ENCODE data around the gene ARL6IP6. TPM values are rescaled to one million over a fixed set of nuclear protein-coding genes. Genes with fewer than 3 reads are reported as not detected.

The ARL6IP6 gene
- polyA plus RNA-seq (ENCODE audit: insufficient read length in 4 of 4): 10 to 100 TPM; 52.7 to 76.0 (median 57.4) TPM

DNA sequence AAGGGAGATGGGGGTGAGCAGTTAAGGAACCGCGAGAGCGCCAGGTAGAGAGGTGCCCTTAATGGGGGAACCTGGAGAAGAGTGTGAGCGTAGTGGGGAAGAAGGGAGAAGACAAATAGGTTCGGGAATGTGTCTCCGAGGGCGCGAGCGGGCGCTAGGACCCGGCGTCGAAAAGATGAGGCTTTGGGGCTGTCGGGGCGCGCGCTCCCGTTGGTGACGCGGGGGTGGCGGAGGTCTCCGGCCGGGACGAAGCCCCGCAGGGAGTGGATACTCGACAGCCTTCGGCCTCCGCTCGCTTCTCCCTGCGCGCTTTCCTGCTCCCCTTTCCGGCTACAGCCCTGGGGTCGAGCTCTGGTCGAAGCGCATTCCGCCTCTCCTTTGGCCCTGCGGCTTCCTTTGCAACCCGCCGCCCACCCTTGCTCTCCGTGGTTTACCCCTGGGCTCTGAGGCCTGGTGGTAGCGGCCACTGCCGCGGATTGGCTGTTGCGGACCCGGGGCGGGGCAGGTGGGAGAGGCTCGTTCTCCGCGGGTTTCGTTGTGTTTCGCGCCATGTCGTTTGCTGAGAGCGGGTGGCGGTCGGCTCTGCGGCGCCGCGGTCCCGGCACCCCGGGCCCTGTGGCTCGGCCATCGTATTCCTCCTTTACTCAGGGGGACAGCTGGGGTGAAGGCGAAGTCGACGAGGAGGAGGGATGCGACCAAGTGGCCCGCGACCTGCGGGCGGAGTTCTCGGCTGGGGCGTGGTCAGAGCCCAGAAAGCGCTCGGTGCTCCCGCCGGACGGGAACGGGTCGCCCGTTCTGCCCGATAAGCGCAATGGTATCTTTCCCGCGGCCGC, at the start of gene ARL6IP6:
ARL6IP6 (plus strand) TSS at position 545 of the 833 bp plus-strand sequence; CDS start at position 550, 5 bp downstream.
- peak; percentile 85 to 92 (median 86) for DNase-seq (ENCODE audit: low read depth in 4 of 4, low spot score in 3 of 4)

DNA sequence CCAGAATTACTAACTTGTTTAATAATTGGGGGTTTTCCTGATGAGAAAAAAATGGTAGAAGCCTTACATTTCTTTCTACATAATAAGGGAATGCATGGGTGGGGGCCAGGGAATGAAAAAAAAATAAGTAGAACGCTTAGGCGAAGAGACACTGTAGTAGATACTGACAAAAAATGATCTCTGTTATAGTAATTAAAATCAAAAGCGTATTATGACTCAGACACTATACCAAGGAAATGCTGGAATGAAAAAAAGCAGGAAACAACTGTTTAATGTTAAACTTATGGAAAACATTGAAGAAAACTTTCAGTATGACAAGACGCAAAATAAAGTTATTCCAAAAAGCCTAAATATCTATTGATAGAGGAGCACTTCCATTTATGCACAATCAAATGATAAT, 44.1 kb upstream of the ARL6IP6 start:
- no peak for DNase-seq (ENCODE audit: low read depth in 4 of 4, low spot score in 3 of 4)

DNA sequence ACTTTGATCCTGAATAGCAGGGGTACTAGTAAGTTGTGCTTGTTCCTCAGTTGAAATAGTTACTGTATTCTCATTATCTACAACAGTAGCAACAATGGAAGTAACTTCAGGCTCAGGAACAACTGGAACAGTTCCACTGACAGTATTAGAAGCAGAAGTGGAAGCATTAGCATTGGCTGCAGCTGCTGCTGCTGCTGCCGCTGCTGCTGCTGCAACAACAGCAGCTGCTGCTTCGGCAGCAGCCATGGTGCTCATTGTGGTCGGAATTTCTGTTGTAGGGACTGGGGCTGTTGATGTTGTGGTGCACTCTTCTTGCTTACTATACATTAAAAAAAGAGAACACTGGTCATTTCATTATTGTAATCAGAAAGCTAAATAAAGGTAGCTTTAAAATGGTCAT, 42.0 kb upstream of the ARL6IP6 start:
- DNase-seq (ENCODE audit: low read depth in 4 of 4, low spot score in 3 of 4): no peak

DNA sequence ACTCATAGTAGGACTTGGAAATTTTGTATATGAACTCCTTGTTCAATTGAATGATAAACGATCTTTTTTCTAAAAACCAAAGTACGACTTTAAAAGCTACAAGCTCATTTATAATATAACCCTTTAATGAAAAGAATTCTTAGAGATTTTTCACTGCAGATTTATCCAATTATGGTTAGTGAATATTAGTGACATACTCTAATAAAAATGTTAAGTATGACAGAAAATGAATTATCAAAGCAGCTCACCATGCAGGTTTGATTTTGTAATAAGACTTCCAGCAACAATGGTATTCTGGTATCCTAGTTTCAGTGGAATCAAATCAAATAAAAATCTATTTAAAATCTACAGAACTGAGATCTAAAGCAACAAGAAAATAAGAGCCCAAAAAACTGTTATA, 39.6 kb upstream of the ARL6IP6 start:
- DNase-seq (ENCODE audit: low read depth in 4 of 4, low spot score in 3 of 4): no peak

DNA sequence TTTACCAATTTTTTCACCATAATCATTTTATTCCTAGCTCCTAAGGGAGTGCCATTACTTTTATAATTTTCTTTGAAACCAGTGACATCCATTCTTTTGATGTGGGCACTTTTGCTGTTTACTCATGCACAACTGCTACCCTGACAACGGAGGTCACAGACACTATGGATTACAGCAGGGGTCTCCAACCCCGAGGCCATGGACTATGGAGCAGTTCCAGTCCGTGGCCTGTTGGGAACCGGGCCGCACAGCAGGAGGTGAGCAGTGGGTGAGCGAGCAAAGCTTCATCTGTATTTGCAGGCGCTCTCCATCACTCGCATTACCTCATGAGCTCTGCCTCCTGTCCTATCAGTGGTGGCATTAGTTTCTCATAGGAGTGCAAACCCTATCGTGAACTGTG, 35.8 kb upstream of the ARL6IP6 start:
- DNase-seq (ENCODE audit: low read depth in 4 of 4, low spot score in 3 of 4): no peak

DNA sequence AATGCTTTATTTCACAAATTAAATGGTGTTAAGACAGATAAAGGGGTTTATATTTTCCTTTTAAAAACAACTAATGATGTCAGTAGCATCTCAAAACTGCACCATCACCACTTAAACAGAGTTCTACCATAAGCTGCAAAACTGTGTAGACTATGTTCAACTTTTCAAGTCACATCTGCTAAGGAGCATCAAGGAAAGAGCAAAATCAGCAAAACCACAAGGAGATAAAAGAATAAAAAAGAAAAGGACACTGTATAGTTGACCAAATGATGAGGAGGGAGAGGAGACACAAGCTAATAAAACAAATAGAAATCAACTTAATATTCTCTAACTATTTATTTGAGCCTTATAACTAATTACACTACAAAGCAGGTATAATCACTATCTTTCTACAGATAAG, 35.0 kb upstream of the ARL6IP6 start:
- no peak for DNase-seq (ENCODE audit: low read depth in 4 of 4, low spot score in 3 of 4)

DNA sequence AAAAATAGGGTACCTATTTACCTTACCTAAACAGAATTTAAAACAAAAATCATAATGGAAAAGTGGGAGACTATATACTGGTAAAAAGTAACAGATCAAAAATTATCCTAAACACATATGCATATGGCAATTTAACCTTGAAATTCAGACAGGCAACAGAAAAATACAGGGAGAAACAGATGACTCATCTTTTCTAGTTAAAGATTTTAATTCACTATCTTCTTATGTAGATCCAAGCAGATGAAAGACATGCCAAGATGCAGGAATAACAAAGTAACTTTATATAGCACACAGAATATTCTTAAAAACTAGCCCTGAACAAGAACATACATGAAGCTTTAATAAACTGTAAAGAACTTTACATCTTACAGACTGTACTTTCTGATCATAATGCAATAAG, 32.1 kb upstream of the ARL6IP6 start:
- no peak for DNase-seq (ENCODE audit: low read depth in 4 of 4, low spot score in 3 of 4)

DNA sequence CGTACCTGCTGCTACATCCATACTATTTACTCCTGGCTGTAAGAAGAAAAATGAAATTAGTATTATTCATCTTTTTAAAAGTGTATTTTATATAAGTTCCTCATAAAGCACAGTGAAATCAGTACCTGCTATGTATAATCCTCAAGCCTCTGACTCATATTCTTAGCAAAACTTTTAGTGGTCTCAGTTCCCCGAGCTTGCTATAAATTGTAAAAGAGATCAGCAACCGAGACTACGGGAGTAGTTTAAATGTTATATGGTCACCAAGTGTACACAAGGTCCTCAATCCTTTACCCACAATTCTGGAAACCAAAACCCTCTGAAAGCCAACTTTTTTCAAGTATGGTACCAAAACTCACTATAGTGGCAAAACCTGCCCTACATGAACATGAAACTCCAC, 25.4 kb upstream of the ARL6IP6 start:
- no peak for DNase-seq (ENCODE audit: low read depth in 4 of 4, low spot score in 3 of 4)

DNA sequence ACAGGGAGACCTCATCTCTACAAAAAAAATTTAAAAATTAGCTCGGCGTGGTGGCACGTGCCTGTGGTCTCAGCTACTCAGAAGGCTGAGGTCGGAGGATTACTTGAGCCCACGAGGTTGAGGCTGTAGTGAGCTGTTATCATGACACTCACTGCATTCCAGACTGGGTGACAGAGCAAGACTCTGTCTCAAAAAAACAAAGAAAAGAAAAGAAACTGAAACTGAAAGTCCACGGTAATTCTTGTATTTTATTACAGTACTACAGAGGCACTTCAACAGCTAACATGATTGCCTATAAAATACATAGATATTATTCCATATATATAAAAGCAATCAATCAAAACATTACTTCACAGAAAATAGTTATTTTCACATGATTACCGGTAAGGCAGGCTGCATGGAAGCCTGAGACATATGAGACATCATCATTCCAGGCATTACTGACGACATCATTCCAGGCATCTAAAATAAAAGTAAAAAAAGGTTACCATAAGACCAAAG, 24.2 kb upstream of the ARL6IP6 start:
- no peak for DNase-seq (ENCODE audit: low read depth in 4 of 4, low spot score in 3 of 4)

DNA sequence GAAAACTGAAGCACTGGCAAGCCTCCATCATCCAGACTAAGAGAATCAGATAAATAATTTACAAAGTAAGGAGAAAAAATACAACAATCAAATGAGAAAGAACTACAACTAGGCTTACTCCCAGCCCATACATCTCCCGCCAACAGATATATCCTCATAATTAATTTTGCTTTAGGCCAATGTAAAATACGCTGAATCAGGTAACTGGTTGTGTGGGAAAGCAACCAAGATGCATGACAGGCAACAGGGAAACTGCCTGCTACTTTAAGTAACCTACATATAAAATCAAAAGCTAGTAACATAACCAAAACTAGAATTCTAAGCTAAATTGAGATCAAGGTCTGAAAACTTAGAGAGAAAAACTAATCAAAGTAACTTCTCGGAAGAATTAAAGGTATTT, 22.7 kb upstream of the ARL6IP6 start:
- DNase-seq (ENCODE audit: low read depth in 4 of 4, low spot score in 3 of 4): no peak

DNA sequence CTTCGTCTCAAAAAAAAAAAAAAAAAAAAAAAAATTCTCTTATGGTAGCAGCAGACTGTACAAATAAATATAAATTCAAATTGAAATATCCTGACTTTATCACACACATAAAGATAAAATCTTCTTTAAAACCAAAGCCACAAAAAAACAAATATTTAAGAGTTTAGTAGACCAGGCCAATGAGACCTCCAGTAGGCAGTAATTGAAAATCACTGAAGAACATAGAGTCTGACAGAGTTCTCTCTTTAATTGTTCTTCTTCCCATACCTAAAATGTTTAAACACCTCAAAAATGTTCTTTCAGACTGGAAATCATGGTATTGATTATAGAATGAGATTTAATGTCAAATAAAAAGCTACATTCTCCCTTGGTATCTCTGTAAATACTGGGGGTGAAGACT, 21.9 kb upstream of the ARL6IP6 start:
- no peak for DNase-seq (ENCODE audit: low read depth in 4 of 4, low spot score in 3 of 4)

DNA sequence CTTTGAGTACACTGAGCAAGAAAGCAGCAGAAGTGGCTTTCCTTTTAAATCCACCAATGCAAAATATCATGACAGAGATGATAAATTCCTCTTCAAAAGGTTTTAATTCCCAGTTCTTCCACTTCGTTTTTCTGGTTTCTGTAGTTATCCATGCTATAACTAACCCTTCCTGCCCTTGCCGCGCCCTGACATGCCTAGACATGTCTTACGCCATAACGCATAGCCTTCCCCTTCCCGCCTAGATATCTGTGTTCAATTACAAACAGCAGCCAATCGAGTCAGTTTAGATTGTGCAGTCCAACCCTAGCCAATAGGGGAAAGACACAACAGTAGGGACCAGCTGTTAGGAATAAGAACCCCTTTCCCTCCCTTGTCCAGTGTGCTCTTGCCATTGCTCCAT, 17.2 kb upstream of the ARL6IP6 start:
- no peak for DNase-seq (ENCODE audit: low read depth in 4 of 4, low spot score in 3 of 4)

DNA sequence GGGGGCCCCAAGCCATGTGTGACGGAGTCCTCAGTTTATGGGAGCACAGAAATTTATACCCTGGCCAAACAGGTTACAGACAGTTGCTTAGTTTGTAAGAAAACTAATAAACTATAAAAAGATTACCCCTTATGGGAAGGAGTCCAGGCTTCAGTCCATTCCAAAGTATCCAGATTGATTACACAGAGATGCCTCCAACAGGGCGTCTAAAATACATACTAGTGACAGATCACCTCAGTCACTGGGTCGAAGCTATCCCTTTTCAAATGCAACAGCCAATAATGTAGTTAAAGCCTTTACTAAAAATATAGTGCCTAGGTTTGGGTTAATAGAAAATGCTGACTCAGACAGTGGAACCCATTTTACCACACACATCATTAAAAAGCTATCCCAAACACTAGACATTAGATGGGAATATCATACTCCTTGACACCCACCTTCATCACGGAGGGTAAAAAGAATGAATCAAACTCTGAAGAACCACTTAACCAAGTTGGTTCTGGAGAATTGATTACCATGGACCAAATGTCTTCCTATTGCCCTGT, 11.9 kb upstream of the ARL6IP6 start:
- no peak for DNase-seq (ENCODE audit: low read depth in 4 of 4, low spot score in 3 of 4)

DNA sequence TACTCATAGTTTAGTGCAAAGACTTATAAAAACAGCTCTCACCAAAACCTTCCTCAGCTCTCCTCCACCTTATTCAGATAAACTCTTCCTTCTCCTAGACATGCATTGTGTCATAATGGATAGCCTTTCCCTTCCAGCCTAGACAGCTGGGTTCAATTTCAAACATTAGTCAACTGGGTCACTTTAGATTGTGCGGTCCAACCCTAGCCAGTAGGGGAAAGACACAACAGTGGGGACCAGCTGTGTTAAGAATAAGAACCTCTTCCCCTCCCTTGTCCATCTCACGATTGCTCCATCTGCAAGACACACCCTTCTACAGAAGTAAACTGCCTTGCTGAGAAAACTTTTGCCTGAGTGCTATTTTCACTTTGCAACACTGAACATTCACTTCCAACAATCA, 9.7 kb upstream of the ARL6IP6 start:
- DNase-seq (ENCODE audit: low read depth in 4 of 4, low spot score in 3 of 4): no peak

DNA sequence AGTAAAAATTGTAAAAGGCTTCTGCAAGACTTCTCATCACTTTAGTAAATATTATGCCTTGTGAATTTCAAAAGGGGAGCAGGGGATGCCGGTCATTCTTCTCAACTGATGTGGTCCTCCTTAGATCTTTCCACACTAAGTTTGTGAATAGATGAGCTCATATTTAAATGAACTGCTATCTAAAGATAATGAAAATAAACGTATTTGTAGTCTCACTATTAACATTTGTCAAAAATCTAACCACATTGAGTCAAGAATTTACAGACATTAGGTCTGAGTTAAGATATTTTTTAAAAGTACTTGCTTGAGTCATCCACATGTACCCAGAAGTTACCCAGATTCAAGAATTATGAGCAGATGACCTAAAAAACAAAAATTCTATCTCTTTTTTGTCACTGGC, 7.7 kb upstream of the ARL6IP6 start:
- no peak for DNase-seq (ENCODE audit: low read depth in 4 of 4, low spot score in 3 of 4)

DNA sequence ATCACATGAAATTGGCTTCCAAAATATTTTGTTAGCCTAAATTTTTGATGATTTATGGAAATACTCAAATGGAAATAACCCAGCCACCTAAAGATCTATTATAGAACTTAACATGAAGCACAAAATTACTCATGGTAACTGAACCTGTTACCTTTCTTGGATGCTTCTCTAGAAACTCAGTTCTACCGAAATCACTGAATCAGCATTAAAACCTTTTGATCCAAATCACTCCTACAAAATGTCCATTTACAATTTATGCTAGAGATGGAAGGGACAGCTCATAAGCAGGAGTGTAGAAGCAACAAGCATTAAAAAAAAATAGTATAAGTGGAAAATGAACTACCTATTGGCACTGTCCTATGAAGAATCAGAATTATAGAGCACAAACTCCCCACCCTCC, 3.3 kb upstream of the ARL6IP6 start:
- no peak for DNase-seq (ENCODE audit: low read depth in 4 of 4, low spot score in 3 of 4)

DNA sequence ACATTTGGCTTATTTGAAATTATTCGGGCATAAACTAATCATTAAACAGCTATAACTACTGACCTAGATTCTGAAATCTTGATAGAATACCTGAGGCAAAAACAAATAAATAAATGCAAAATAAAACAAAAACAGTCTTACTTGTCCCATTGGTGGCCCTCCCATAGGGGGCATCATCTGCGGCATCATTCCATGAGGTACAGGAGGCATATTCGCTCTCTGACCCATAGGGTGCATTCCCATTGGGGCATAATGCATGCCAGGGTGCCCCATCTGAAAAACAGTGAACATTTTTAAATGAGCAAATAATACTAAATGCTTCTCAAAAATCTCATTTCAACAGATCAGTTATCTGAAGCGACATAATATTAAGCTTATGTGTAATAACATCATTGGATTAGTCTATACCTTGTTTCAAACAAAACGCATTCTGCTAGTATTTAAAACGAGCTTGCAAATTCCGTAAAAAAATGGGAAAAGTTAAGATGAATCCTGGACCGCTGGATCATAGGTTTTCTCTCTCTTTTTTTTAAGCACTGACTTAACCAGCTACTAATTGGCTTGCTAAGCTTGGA, 2.5 kb upstream of the ARL6IP6 start:
- DNase-seq (ENCODE audit: low read depth in 4 of 4, low spot score in 3 of 4): no peak

DNA sequence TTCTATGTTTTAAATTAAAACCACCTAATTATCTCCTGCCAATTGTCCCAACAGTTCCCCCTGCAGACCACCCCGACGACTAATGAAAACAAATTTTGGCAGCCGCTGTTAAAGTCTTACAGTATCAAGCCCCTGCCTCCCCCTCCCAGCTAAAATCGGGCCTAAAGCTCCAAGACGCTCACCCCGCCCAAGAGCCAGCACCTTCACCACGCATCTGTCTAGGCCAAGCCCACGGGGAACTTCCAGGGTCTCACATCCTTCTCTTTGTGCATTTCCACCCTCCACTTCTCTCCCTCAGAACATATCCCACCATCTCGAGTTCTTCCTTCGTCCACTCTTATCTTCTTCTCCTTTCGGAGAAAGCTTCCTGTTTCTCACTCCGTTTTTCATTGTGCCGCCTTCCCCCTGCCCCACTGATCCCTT, 1.6 kb upstream of the ARL6IP6 start:
- peak in 2 of 4 donors; percentile 24 to 26 for DNase-seq (ENCODE audit: low read depth in 4 of 4, low spot score in 3 of 4)

DNA sequence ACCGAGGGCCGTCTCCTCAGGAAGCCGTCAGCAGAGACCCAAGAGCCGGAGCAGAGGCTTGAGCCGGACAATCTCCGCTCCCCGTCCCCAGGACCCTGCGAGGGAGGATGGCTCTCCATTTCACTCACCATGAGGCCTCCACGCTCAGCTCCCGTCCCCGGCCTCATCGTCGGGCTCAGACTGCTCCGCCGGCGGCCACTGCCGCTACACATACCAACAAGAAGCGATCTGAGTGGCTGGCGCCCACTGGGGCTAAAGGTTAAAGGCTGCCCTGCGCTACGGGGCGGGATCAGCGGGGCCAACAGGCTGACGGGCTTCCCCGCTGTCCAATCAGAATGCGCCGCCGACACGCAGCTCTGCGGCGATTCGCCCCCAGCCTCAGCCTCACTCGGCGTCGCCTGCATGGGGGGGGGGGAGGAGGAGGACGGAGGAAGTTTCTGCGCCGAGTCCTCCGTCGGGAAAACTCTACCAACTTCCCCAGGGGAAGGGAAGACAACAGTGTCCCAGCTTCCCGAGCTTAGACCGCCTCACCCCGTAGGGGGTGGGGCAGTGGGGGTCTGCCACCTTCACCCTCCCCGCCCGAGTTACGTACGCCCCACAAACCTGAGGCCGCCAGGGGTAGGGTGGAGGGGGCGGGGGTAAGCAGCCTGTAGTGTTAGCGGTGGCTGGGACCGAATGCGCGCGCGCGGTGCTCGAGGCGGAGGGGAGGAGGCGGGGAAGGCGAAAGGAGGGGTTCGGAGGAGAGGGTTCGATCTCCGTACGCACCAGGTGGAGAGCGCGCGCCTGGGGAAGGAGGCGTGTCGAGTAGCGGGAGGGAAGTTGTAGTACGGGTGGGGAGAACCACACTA, 968 bp upstream of the ARL6IP6 start, which contains the start of gene PRPF40A:
PRPF40A (minus strand) TSS at position 234 of the 848 bp plus-strand sequence; CDS start at position 212, 22 bp downstream.
- DNase-seq (ENCODE audit: low read depth in 4 of 4, low spot score in 3 of 4): peak; percentile 95 to 97 (median 96)

DNA sequence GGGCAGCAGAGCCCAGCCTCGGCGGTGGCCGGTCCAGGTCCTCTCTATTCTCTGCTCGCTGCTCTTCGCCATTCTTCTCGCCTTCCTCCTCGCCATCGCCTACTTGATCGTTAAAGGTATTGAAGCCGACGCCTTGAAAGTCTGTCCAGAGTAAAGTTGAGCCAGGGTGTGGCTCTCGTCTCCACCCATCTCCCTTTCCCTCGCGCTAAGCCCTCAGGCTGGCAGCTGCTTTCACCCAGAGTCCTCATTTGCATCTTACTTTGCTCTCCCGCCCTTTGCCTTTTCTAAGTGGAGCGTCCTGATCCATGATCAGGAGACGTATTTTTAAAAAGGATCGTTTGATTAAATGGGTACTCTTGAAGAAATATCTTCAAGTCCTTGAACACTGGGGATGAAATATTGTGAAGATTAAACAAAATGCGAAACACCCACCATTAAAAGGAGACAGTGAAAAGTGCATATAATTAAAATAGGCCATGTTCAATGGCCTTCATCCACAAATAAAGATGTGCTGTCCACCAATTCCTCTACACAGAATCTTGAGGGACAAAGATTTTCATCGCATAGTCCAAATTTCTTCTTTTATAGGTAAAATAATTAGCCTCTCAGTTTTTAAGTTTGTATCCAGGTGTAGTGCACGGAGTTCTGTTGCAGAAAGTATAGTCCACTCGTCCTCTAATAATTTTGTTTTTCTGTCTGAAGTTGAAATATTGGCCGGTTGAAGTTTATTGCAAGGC, 657 bp downstream of the ARL6IP6 start:
- peak in 2 of 4 donors; percentile 29 to 32 for DNase-seq (ENCODE audit: low read depth in 4 of 4, low spot score in 3 of 4)
